Lower lobe of right lung (tissue), 2 donors: ENCODE data around the gene CBFA2T3. TPM values are rescaled to one million over a fixed set of nuclear protein-coding genes. Genes with fewer than 3 reads are reported as not detected.

Source experiments
- ATAC-seq, 2 donors: fragments of 200-7000 bp; cut with Tn5 transposase; one replicate each; pipeline ENCODE4 v1.9.1; 2020 to 2022; ENCODE audit warnings: mild to moderate bottlenecking in 2 of 2, moderate library complexity in 2 of 2
- DNase-seq: peaks from one replicate; pipeline ENCODE4 v3.0.0-alpha.2; 2020
- H3K27ac ChIP-seq: fragments of 200-600 bp; one replicate; pipeline ENCODE4 v1.8.0; 2022
- H3K27me3 ChIP-seq: fragments of 200-600 bp; one replicate; pipeline ENCODE4 v1.8.0; 2022; ENCODE audit warnings: low read depth
- H3K36me3 ChIP-seq: fragments of 200-600 bp; one replicate; pipeline ENCODE4 v1.8.0; 2022; ENCODE audit warnings: mild to moderate bottlenecking
- H3K4me1 ChIP-seq: fragments of 200-600 bp; one replicate; pipeline ENCODE4 v1.8.0; 2022
- H3K4me3 ChIP-seq: fragments of 200-600 bp; one replicate; pipeline ENCODE4 v1.8.0; 2022; ENCODE audit warnings: mild to moderate bottlenecking
- H3K9me3 ChIP-seq: fragments of 200-600 bp; one replicate; pipeline ENCODE4 v1.8.0; 2022
- intact Hi-C: fragments of 100-400 bp; cut with DNase I; formaldehyde crosslinking; loops from one replicate; pipeline ENCODE4 v1.11.0; 2022
- total RNA-seq: library from RNA; stranded (reverse); fragmentation: NEBNext Ultra II Directional; extraction: Animal tissue kit (Norgen Biotek cat#: 25700); gene quantifications from one replicate; pipeline ENCODE4 v1.2.1, GENCODE V29; 2021
- TF ChIP-seq, protein P1 (sequence below): fragments of 200-600 bp; IDR thresholded peaks from one replicate; pipeline ENCODE4 v1.8.0; 2022; ENCODE audit warnings: antibody characterized with exemption, mild to moderate bottlenecking
- donor health status: DM: no; HTN: yes; CAD: no; lungs with severe emphysema.

CBFA2T3 gene
- total RNA-seq, 1 donor from 2014 or later = 14.3 TPM

DNA sequence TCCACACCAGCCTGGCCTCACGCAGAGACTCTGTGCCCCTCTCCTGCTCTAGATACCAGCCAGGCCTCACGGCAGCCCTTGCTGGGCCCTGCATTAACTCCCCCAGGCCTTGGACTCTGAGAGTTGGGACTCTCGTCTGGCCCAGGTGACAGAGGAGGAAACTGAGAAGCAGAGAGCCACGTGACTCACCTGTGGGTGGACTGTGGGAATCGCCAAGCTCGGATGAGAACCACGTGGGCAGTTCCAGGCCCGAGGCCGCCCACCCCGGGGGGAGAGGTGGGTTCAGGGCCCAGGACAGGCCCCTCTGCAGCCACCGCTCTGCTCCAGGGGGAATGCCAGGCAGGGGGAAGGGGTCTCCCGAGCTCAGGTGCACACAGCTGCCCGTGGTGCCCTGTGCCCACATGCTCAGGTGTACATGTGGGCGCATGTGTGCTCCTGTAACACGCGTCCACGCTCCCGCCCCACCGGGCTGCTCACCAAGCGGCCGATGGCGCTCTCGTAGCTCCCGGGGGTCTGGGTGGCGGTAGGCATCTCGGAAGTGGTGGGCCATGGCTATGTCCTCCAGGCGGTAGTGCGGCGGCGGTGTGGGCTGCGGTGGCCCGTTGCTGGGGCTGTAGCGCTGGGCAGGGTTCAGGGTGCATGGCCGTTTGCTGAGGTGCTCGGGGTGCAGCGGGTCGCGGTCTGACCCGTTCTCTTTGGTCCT, 92.3 kb downstream of the CBFA2T3 start:
- peaks cover 30% of the 10 kb centered on the region for H3K36me3 ChIP-seq
- ATAC-seq = no peak
- no peaks in the 10 kb centered on the region for H3K27me3 ChIP-seq
- no peaks in the 10 kb centered on the region for H3K9me3 ChIP-seq
- peaks cover 8% of the 10 kb centered on the region for H3K4me1 ChIP-seq
- TF ChIP-seq, protein P1, sequence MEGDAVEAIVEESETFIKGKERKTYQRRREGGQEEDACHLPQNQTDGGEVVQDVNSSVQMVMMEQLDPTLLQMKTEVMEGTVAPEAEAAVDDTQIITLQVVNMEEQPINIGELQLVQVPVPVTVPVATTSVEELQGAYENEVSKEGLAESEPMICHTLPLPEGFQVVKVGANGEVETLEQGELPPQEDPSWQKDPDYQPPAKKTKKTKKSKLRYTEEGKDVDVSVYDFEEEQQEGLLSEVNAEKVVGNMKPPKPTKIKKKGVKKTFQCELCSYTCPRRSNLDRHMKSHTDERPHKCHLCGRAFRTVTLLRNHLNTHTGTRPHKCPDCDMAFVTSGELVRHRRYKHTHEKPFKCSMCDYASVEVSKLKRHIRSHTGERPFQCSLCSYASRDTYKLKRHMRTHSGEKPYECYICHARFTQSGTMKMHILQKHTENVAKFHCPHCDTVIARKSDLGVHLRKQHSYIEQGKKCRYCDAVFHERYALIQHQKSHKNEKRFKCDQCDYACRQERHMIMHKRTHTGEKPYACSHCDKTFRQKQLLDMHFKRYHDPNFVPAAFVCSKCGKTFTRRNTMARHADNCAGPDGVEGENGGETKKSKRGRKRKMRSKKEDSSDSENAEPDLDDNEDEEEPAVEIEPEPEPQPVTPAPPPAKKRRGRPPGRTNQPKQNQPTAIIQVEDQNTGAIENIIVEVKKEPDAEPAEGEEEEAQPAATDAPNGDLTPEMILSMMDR = no peak
- intact Hi-C loops = no loop called here
- no peak overlapping the region for H3K27ac ChIP-seq
- no peak overlapping the region for H3K4me3 ChIP-seq
- no peak for DNase-seq

DNA sequence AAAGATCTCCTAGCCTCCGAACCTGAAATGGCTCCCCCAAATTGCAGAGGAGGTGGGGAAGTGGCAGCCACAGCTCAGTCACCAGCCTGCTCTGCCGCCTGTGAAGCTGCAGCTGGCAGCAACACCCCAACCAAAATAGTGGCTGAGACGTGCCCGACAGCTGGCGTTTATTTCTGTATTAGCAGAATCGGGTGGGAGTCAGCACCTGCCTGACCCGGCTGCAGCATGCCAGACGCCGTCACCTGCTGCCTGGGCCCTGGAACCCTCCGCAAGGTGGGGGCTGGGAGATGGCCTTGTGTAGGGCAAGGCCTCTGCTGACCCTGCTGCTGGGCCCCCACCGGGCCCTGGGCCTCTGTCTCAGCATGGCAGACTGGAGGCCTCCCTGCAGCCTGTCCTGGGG, 93.1 kb downstream of the CBFA2T3 start:
- Histone ChIP-seq H3K4me1 (peaks cover 8% of the 10 kb centered on the region), H3K27ac (no peak overlapping the region), H3K27me3 (no peaks in the 10 kb centered on the region), H3K9me3 (no peaks in the 10 kb centered on the region), H3K4me3 (no peak overlapping the region), H3K36me3 (peaks cover 38% of the 10 kb centered on the region)
- TF ChIP-seq, protein P1 = no peak
- ATAC-seq (no peak), DNase-seq (no peak)
- intact Hi-C loops = no loop called here

DNA sequence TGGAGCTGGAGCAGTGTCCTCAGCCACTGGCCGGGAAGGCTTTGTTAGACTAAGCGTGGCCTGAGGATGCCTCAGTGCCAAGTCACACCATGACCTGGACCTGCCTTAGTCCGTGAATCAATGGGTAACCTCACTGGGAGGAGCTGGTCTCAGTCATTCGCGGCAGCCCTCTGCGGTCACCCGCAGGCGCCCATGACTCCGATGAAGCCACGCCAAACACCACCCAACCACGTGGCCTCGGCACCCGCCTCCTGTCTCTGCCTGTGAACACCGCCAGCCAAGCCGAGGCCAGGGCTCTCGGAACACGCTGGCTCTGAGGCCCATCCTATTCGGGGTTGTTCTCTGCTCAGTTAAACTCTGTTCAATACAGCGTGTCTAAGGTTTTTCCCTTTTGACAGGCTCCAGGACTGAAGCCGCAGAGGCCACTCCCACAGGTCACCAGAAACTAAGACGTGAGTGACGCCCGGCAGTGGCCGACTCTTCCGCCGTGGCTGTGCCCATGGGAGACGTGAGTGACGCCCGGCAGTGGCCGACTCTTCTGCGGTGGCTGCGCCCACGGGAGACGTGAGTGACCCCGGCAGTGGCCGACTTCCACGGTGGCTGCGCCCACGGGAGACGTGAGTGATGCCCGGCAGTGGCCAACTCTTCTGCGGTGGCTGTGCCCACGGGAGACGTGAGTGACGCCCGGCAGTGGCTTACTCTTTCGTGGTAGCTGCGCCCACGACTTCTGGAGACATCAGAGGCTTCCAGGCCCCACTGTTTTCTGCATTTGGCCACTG, 93.7 kb downstream of the CBFA2T3 start:
- H3K36me3 ChIP-seq = peaks cover 43% of the 10 kb centered on the region

DNA sequence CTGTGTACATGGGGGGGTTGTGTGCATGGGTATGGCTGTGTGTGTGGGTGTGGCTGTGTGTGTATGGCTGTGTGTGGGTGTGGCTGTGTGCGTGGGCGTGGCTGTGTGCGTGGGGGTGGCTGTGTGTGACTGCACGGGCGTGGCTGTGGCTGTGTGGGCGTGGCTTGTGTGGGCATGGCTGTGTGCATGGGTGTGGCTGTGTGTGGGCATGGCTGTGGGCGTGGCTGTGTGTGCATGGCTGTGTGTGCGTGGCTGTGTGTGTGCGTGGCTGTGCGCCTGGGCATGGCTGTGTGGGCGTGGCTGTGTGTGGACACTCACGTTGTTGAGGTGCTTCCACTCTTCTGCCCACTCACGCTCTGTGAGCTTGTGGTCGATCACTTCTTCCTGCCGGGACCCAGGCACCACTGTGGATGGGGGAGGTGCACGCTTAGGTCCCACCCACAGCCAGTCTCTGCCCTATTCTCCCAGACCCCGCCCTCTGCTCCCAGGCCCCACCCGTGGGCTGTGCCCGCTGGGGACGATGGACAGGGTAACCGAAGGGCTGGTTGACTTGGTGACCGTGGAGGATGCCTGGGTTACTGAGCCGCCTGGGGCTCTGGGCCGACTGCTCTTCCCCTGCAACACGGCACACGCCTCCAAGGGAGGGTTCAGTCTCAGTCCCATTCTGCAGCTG, 94.5 kb downstream of the CBFA2T3 start:
- H3K9me3 ChIP-seq = no peaks in the 10 kb centered on the region
- H3K27ac ChIP-seq = no peak overlapping the region
- DNase-seq = no peak
- H3K36me3 ChIP-seq = peaks cover 48% of the 10 kb centered on the region
- ATAC-seq = no peak
- intact Hi-C loops = no loop called here
- no peaks in the 10 kb centered on the region for H3K27me3 ChIP-seq
- TF ChIP-seq, protein P1 = no peak
- H3K4me1 ChIP-seq = peaks cover 8% of the 10 kb centered on the region
- no peak overlapping the region for H3K4me3 ChIP-seq

More for the DNA sequence above, 93.7 kb downstream of the CBFA2T3 start:
- H3K9me3 ChIP-seq = no peaks in the 10 kb centered on the region
- H3K27ac ChIP-seq = no peak overlapping the region
- peaks cover 8% of the 10 kb centered on the region for H3K4me1 ChIP-seq
- intact Hi-C loops = no loop called here
- H3K4me3 ChIP-seq = no peak overlapping the region
- no peaks in the 10 kb centered on the region for H3K27me3 ChIP-seq
- TF ChIP-seq, protein P1 = no peak
- DNase-seq (no peak), ATAC-seq (no peak)

- DNase-seq = no peak
- no peak for ATAC-seq
- TF ChIP-seq, protein P1 = no peak
Observed at GRCh38 chr16:88881675-88882357, 95.2 kb downstream of the CBFA2T3 start.

More at GRCh38 chr16:88881675-88882357, 95.2 kb downstream of the CBFA2T3 start:
- peaks cover 48% of the 10 kb centered on the region for H3K36me3 ChIP-seq
- H3K27ac ChIP-seq = no peak overlapping the region
- no peak overlapping the region for H3K4me3 ChIP-seq
- no peaks in the 10 kb centered on the region for H3K9me3 ChIP-seq
- H3K27me3 ChIP-seq = no peaks in the 10 kb centered on the region
- intact Hi-C loops = no loop called here
- H3K4me1 ChIP-seq = peaks cover 8% of the 10 kb centered on the region
